SJSA1 (cell line): Measurements from ENCODE around the gene FRMD5. TPM values are rescaled to one million over a fixed set of nuclear protein-coding genes. Genes with fewer than 3 reads are reported as not detected.

Experiments used
- DNase-seq, 2 experiments: peaks; one replicate each; pipeline ENCODE4 v3.0.0-alpha.2; 2015 to 2020; ENCODE audit warnings: low spot score in 2 of 2, low read depth in 1 of 2
- H3K27ac ChIP-seq: fragments of 250-450 bp; sonication (Bioruptor Pico); 2 replicates; pipeline ENCODE4 v1.5.1; 2020; ENCODE audit warnings: mild to moderate bottlenecking, moderate library complexity
- H3K27me3 ChIP-seq: fragments of 250-450 bp; sonication (Bioruptor Pico); replicated peaks from 2 replicates; pipeline ENCODE4 v1.5.1; 2020; ENCODE audit warnings: mild to moderate bottlenecking, moderate library complexity
- H3K36me3 ChIP-seq: fragments of 250-450 bp; sonication (Bioruptor Pico); 2 replicates; pipeline ENCODE4 v1.5.1; 2020; ENCODE audit warnings: mild to moderate bottlenecking
- H3K4me1 ChIP-seq: fragments of 250-450 bp; sonication (Bioruptor Pico); replicated peaks from 2 replicates; pipeline ENCODE4 v1.6.1; 2021; ENCODE audit warnings: mild to moderate bottlenecking
- H3K4me3 ChIP-seq: fragments of 250-450 bp; sonication (Bioruptor Pico); 2 replicates; pipeline ENCODE4 v1.5.1; 2020; ENCODE audit warnings: mild to moderate bottlenecking
- H3K9me3 ChIP-seq: fragments of 250-450 bp; sonication (Bioruptor Pico); replicated peaks from 2 replicates; pipeline ENCODE4 v1.5.1; 2020; ENCODE audit warnings: mild to moderate bottlenecking
- total RNA-seq: library from RNA; depleted of rRNA; stranded (reverse); fragments of >200 nt; shearing (Covaris generic); gene quantifications from 2 replicates; pipeline ENCODE4 v1.2.3, GENCODE V29; 2014

Gene FRMD5
- total RNA-seq, 1 experiment from 2014 or later: 3.8 TPM

GRCh38 chr15:43954181-43954621 is 240.9 kb downstream of the FRMD5 start:
- Histone ChIP-seq H3K9me3 (no peaks in the 10 kb centered on the region; the same call in 1 of the 2 replicates), H3K4me1 (peaks cover 21% of the 10 kb centered on the region), H3K27me3 (no peaks in the 10 kb centered on the region), H3K36me3 (no peaks in the 10 kb centered on the region), H3K27ac (no peak overlapping the region), H3K4me3 (no peak overlapping the region)
- peak in 1 of 2 experiments; percentile 40 for DNase-seq

GRCh38 chr15:43953402-43953801 is 241.7 kb downstream of the FRMD5 start:
- Histone ChIP-seq H3K4me3 (no peak overlapping the region), H3K4me1 (peaks cover 13% of the 10 kb centered on the region), H3K27ac (no peak overlapping the region), H3K9me3 (no peaks in the 10 kb centered on the region; the same call in 1 of the 2 replicates), H3K27me3 (no peaks in the 10 kb centered on the region), H3K36me3 (no peaks in the 10 kb centered on the region)
- DNase-seq: no peak

- no peaks in the 10 kb centered on the region for H3K9me3 ChIP-seq
- peaks cover 10% of the 10 kb centered on the region for H3K4me1 ChIP-seq
- H3K36me3 ChIP-seq: no peaks in the 10 kb centered on the region
- H3K27ac ChIP-seq: no peak overlapping the region
- H3K27me3 ChIP-seq: no peaks in the 10 kb centered on the region
- no peak overlapping the region for H3K4me3 ChIP-seq
- no peak for DNase-seq
Observed at GRCh38 chr15:43950531-43950930, 244.5 kb downstream of the FRMD5 start.

- Histone ChIP-seq H3K4me1 (peaks cover 1% of the 10 kb centered on the region; the same call in 1 of the 2 replicates), H3K36me3 (no peaks in the 10 kb centered on the region), H3K4me3 (no peak overlapping the region), H3K9me3 (no peaks in the 10 kb centered on the region), H3K27me3 (no peaks in the 10 kb centered on the region), H3K27ac (no peak overlapping the region)
- DNase-seq: no peak
Observed at GRCh38 chr15:43948691-43949325, 246.3 kb downstream of the FRMD5 start.

- no peaks in the 10 kb centered on the region for H3K4me1 ChIP-seq
- no peak for DNase-seq
- H3K9me3 ChIP-seq: no peaks in the 10 kb centered on the region
- H3K36me3 ChIP-seq: no peaks in the 10 kb centered on the region
- no peak overlapping the region for H3K4me3 ChIP-seq
- H3K27ac ChIP-seq: no peak overlapping the region
- no peaks in the 10 kb centered on the region for H3K27me3 ChIP-seq
Observed at GRCh38 chr15:43943511-43943910, 251.6 kb downstream of the FRMD5 start.

GRCh38 chr15:43942194-43942593 is 252.9 kb downstream of the FRMD5 start:
- no peak overlapping the region for H3K4me3 ChIP-seq
- H3K27me3 ChIP-seq: no peaks in the 10 kb centered on the region
- no peak overlapping the region for H3K27ac ChIP-seq
- H3K4me1 ChIP-seq: no peaks in the 10 kb centered on the region
- no peak for DNase-seq
- H3K36me3 ChIP-seq: no peaks in the 10 kb centered on the region
- H3K9me3 ChIP-seq: no peaks in the 10 kb centered on the region

GRCh38 chr15:43941555-43941954 is 253.5 kb downstream of the FRMD5 start:
- no peak for DNase-seq
- Histone ChIP-seq H3K27ac (no peak overlapping the region), H3K9me3 (no peaks in the 10 kb centered on the region), H3K36me3 (no peaks in the 10 kb centered on the region), H3K4me1 (no peaks in the 10 kb centered on the region), H3K27me3 (no peaks in the 10 kb centered on the region), H3K4me3 (no peak overlapping the region)

- H3K4me1 ChIP-seq: no peaks in the 10 kb centered on the region
- no peaks in the 10 kb centered on the region for H3K27me3 ChIP-seq
- H3K27ac ChIP-seq: no peak overlapping the region
- no peak for DNase-seq
- no peak overlapping the region for H3K4me3 ChIP-seq
- no peaks in the 10 kb centered on the region for H3K36me3 ChIP-seq
- H3K9me3 ChIP-seq: no peaks in the 10 kb centered on the region
Observed at GRCh38 chr15:43941071-43941470, 254.0 kb downstream of the FRMD5 start.

GRCh38 chr15:43939070-43939469 is 256.0 kb downstream of the FRMD5 start:
- DNase-seq: peak in 1 of 2 experiments; percentile 15
- Histone ChIP-seq H3K27ac (no peak overlapping the region), H3K4me3 (no peak overlapping the region), H3K27me3 (no peaks in the 10 kb centered on the region), H3K9me3 (no peaks in the 10 kb centered on the region), H3K4me1 (0 out of 2 replicates have a peak, but pooled peaks cover 3% of the 10 kb centered on the region), H3K36me3 (no peaks in the 10 kb centered on the region)

GRCh38 chr15:43934480-43934879 is 260.6 kb downstream of the FRMD5 start:
- no peak for DNase-seq
- H3K27ac ChIP-seq: no peak overlapping the region
- H3K36me3 ChIP-seq: no peaks in the 10 kb centered on the region
- H3K27me3 ChIP-seq: no peaks in the 10 kb centered on the region
- 0 out of 2 replicates have a peak, but pooled peaks cover 3% of the 10 kb centered on the region for H3K4me1 ChIP-seq
- no peak overlapping the region for H3K4me3 ChIP-seq
- H3K9me3 ChIP-seq: no peaks in the 10 kb centered on the region

- no peak overlapping the region for H3K27ac ChIP-seq
- DNase-seq: no peak
- H3K27me3 ChIP-seq: no peaks in the 10 kb centered on the region
- no peaks in the 10 kb centered on the region for H3K36me3 ChIP-seq
- no peak overlapping the region for H3K4me3 ChIP-seq
- no peaks in the 10 kb centered on the region for H3K9me3 ChIP-seq
- H3K4me1 ChIP-seq: 0 out of 2 replicates have a peak, but pooled peaks cover 3% of the 10 kb centered on the region
Observed at GRCh38 chr15:43932907-43933306, 262.2 kb downstream of the FRMD5 start.

- no peaks in the 10 kb centered on the region for H3K36me3 ChIP-seq
- H3K9me3 ChIP-seq: no peaks in the 10 kb centered on the region
- no peak for DNase-seq
- no peaks in the 10 kb centered on the region for H3K27me3 ChIP-seq
- H3K4me1 ChIP-seq: 0 out of 2 replicates have a peak, but pooled peaks cover 3% of the 10 kb centered on the region
- no peak overlapping the region for H3K27ac ChIP-seq
- no peak overlapping the region for H3K4me3 ChIP-seq
Observed at GRCh38 chr15:43931790-43932435, 263.2 kb downstream of the FRMD5 start.

- H3K27me3 ChIP-seq: no peaks in the 10 kb centered on the region
- no peak overlapping the region for H3K4me3 ChIP-seq
- no peaks in the 10 kb centered on the region for H3K36me3 ChIP-seq
- H3K4me1 ChIP-seq: 0 out of 2 replicates have a peak, but pooled peaks cover 3% of the 10 kb centered on the region
- no peak overlapping the region for H3K27ac ChIP-seq
- no peak for DNase-seq
- no peaks in the 10 kb centered on the region for H3K9me3 ChIP-seq
Observed at GRCh38 chr15:43931119-43931518, 264.0 kb downstream of the FRMD5 start.

GRCh38 chr15:43930556-43930955 is 264.5 kb downstream of the FRMD5 start:
- no peaks in the 10 kb centered on the region for H3K9me3 ChIP-seq
- H3K4me1 ChIP-seq: 0 out of 2 replicates have a peak, but pooled peaks cover 3% of the 10 kb centered on the region
- no peaks in the 10 kb centered on the region for H3K27me3 ChIP-seq
- no peak for DNase-seq
- no peak overlapping the region for H3K27ac ChIP-seq
- no peaks in the 10 kb centered on the region for H3K36me3 ChIP-seq
- no peak overlapping the region for H3K4me3 ChIP-seq
